GM12878 (cell line): ENCODE results near the gene MRS2. TPM values are rescaled to one million over a fixed set of nuclear protein-coding genes. Genes with fewer than 3 reads are reported as not detected.

ENCODE experiments used
- ATAC-seq: fragments of 200-7000 bp; cut with Tn5 transposase; 3 replicates; pipeline ENCODE4 v1.9.1; 2020; ENCODE audit warnings: mild to moderate bottlenecking, moderate library complexity
- BruUV-seq: library from RNA; stranded (reverse); fragments of 400-500 nt; replicated peaks from 2 replicates; lab custom pipeline; 2021; lab: Mats Ljungman, UMichigan
- CTCF ChIA-PET: fragments of 300-600 bp; sonication (Branson Sonifier 250); formaldehyde crosslinking; extraction: SDS; loops from one replicate; lab custom pipeline; 2021; ENCODE audit warnings: inconsistent platforms; lab: Yijun Ruan, JAX
- POLR2A ChIA-PET: fragments of 350-600 bp; formaldehyde crosslinking; extraction: SDS; loops from one replicate; lab custom pipeline; 2021; ENCODE audit warnings: inconsistent platforms; lab: Charles Lee
- RAD21 ChIA-PET: fragments of 300-600 bp; sonication (Branson Sonifier 250); formaldehyde crosslinking; loops from one replicate; lab custom pipeline; 2023; ENCODE audit warnings: antibody characterized with exemption; ENCODE audit not compliant: unreplicated experiment; lab: Charles Lee
- SMC1A ChIA-PET: fragments of 300-600 bp; sonication (Branson Sonifier 250); formaldehyde crosslinking; loops from one replicate; lab custom pipeline; 2023; ENCODE audit not compliant: unreplicated experiment, uncharacterized antibody; lab: Charles Lee
- DNase-seq: peaks from one replicate; pipeline ENCODE4 v3.0.0-alpha.2; 2011; ENCODE audit warnings: low read depth, low spot score
- FAIRE-seq: peaks from 3 replicates; lab custom pipeline; 2011; peaks lifted over from hg19 to GRCh38; lab: Jason Lieb, UNC
- H2AFZ ChIP-seq: 2 replicates; pipeline ENCODE4 v1.6.0; 2011; ENCODE audit warnings: low read depth, low read length, control low read depth; ENCODE audit not compliant: control insufficient read depth
- H3K27ac ChIP-seq: 2 replicates; pipeline ENCODE4 v1.5.1; 2011; ENCODE audit warnings: control low read depth; ENCODE audit not compliant: control insufficient read depth, insufficient read depth
- H3K27me3 ChIP-seq, 2 experiments: replicated peaks in 1 of 2; 2 replicates each; pipeline versions ENCODE4 v1.6.0 to v1.6.1; 2011; ENCODE audit warnings: low read length in 1 of 2; ENCODE audit not compliant: control insufficient read depth in 2 of 2, insufficient read depth in 2 of 2
- H3K36me3 ChIP-seq, 2 experiments: 2 replicates each; pipeline ENCODE4 v1.5.1; 2011; ENCODE audit warnings: low read length in 1 of 2; ENCODE audit not compliant: control insufficient read depth in 2 of 2, insufficient read depth in 2 of 2
- H3K4me1 ChIP-seq: 2 replicates; pipeline ENCODE4 v1.6.1; 2011; ENCODE audit warnings: mild to moderate bottlenecking, low read length, moderate library complexity, mixed read lengths; ENCODE audit not compliant: control insufficient read depth, insufficient read depth
- H3K4me2 ChIP-seq: 2 replicates; pipeline ENCODE4 v1.6.0; 2011; ENCODE audit warnings: control low read depth; ENCODE audit not compliant: control insufficient read depth, insufficient read depth
- H3K4me3 ChIP-seq: fragments of 200-600 bp; sonication (generic); 2 replicates; pipeline ENCODE4 v1.5.1; 2016
- H3K79me2 ChIP-seq: 2 replicates; pipeline ENCODE4 v1.6.0; 2011; ENCODE audit warnings: low read length; ENCODE audit not compliant: control insufficient read depth, insufficient read depth
- H3K9ac ChIP-seq: 2 replicates; pipeline ENCODE4 v1.8.0; 2011; ENCODE audit warnings: low read length, control low read depth, mixed read lengths; ENCODE audit not compliant: control insufficient read depth, insufficient read depth
- H3K9me3 ChIP-seq: replicated peaks from 3 replicates; pipeline ENCODE4 v1.5.1; 2011; ENCODE audit warnings: mild to moderate bottlenecking, low read length; ENCODE audit not compliant: control insufficient read depth, insufficient read depth
- H4K20me1 ChIP-seq: 2 replicates; pipeline ENCODE4 v1.6.0; 2011; ENCODE audit not compliant: control insufficient read depth, insufficient read depth
- CHD2 ChIP-seq: IDR thresholded peaks from 2 replicates; pipeline ENCODE4 v1.6.1; 2011; ENCODE audit warnings: low read depth, low read length, improper control_type of control experiment, borderline replicate concordance
- EED ChIP-seq: sonication (generic); IDR thresholded peaks from 2 replicates; pipeline ENCODE4 v1.6.1; 2016; ENCODE audit warnings: antibody characterized with exemption, low read depth
- FOS ChIP-seq: IDR thresholded peaks from 3 replicates; pipeline ENCODE4 v1.6.1; 2011; ENCODE audit warnings: borderline replicate concordance; ENCODE audit not compliant: insufficient read length; ENCODE audit errors: extremely low read depth
- HDGF ChIP-seq: fragments of 450-650 bp; IDR thresholded peaks from 2 replicates; pipeline ENCODE4 v1.6.1; 2016; ENCODE audit warnings: antibody characterized with exemption
- IRF3 ChIP-seq: fragments of 450-650 bp; IDR thresholded peaks from 2 replicates; pipeline ENCODE4 v1.6.1; 2014; ENCODE audit warnings: mild to moderate bottlenecking
- JUNB ChIP-seq: IDR thresholded peaks from 2 replicates; pipeline ENCODE4 v1.6.1; 2016; ENCODE audit warnings: antibody characterized with exemption, mild to moderate bottlenecking
- PKNOX1 ChIP-seq: fragments of 450-650 bp; IDR thresholded peaks from 2 replicates; pipeline ENCODE4 v1.6.1; 2016; ENCODE audit warnings: mild to moderate bottlenecking
- PML ChIP-seq: IDR thresholded peaks from 2 replicates; pipeline ENCODE4 v1.6.1; 2012; ENCODE audit warnings: low read length, inconsistent platforms
- POLR2A ChIP-seq: IDR thresholded peaks from 2 replicates; pipeline ENCODE4 v1.6.1; 2011; ENCODE audit warnings: low read depth, mild to moderate bottlenecking, low read length
- SREBF2 ChIP-seq: IDR thresholded peaks from 2 replicates; pipeline ENCODE4 v1.6.1; 2012; ENCODE audit warnings: mild to moderate bottlenecking, low read length
- WGBS: methylation state at CpG from one replicate; pipeline ENCODE4 v1.1.6; 2016; ENCODE audit warnings: low lambda C conversion rate; ENCODE audit not compliant: insufficient replicate concordance, insufficient coverage; ENCODE audit errors: missing lambda C conversion rate; 5-methylcytosine and 5-hydroxymethylcytosine counted together
- in situ Hi-C: fragments of 300-500 bp; cut with MboI; formaldehyde crosslinking; loops from 9 replicates; pipeline ENCODE4 v1.14.3; 2018; ENCODE audit warnings: mixed read lengths
- intact Hi-C: fragments of 100-400 bp; cut with micrococcal nuclease; formaldehyde crosslinking; loops from one replicate; pipeline ENCODE4 v1.14.2; 2022; ENCODE audit not compliant: unreplicated experiment
- polyA plus RNA-seq, 11 experiments: library from polyadenylated mRNA; depleted of rRNA in 4 of 11; unstranded in 6 of 11; stranded (reverse) in 5 of 11; fragments of >200 nt; fragmentation: Nextera tagmentation in 4 of 11; fragmentation: Illumina TruSeq in 1 of 11; extraction: Ambion mirVana in 4 of 11; extraction: Trizol in 1 of 11; gene quantifications; 1 replicate in 1 of 11; 2 replicates in 10 of 11; pipeline versions ENCODE4 v1.2.1 to v1.2.3, GENCODE V29; 2011 to 2016; ENCODE audit warnings: inconsistent platforms in 2 of 11, missing spikeins in 2 of 11, low read depth in 1 of 11
- total RNA-seq, 4 experiments: library from RNA; depleted of rRNA in 3 of 4; stranded (reverse); fragments of >200 nt in 3 of 4; fragmentation: Illumina TruSeq in 1 of 4; extraction: Trizol in 1 of 4; gene quantifications; 2 replicates each; pipeline versions ENCODE4 v1.2.1 to v1.2.3, GENCODE V29; 2013 to 2021
- TF ChIP-seq, protein P1 (sequence below): fragments of 450-650 bp; IDR thresholded peaks from 2 replicates; pipeline ENCODE4 v1.6.1; 2017; ENCODE audit warnings: mild to moderate bottlenecking
- TF ChIP-seq, protein P2 (sequence below): fragments of 450-650 bp; IDR thresholded peaks from 2 replicates; pipeline ENCODE4 v1.6.1; 2016; ENCODE audit warnings: mild to moderate bottlenecking

MRS2 gene
- total and polyA plus RNA-seq, 10 of the 15 experiments (the other 5 are each of a cell fraction or from before 2014, with no cell fraction given), result 7.5 to 29.9 (median 24.2) TPM

- intact Hi-C loops (no loop called here), in situ Hi-C loops (no loop called here)
- H3K4me2 ChIP-seq, result no peak overlapping the region
- RAD21 ChIA-PET, result no interaction called here
- no peaks in the 10 kb centered on the region for H3K79me2 ChIP-seq
- CTCF ChIA-PET, result interaction anchor here (0.7 to 1.0 kb wide), 2 partner anchors 38 to 168 kb away, joined by 3 read pairs; partner anchors contain the start of gene GPLD1
- H3K27me3 ChIP-seq, result no peaks in the 10 kb centered on the region; a peak in 1 of 4 replicates
- H3K27ac ChIP-seq, result no peak overlapping the region
- H4K20me1 ChIP-seq, result no peaks in the 10 kb centered on the region
- no peak overlapping the region for H2AFZ ChIP-seq
- no peaks in the 10 kb centered on the region for H3K36me3 ChIP-seq
- H3K9me3 ChIP-seq, result no peaks in the 10 kb centered on the region
- POLR2A ChIA-PET, result no interaction called here
- SMC1A ChIA-PET, result no interaction called here
- FAIRE-seq (no peak), DNase-seq (no peak), ATAC-seq (peak; percentile 39; the same call in 2 of the 3 replicates)
- no peak for TF ChIP-seq POLR2A
- 0 out of 2 replicates have a peak, but pooled peaks have one; percentile 26 for TF ChIP-seq JUNB
- H3K4me1 ChIP-seq, result no peaks in the 10 kb centered on the region
- WGBS, result 63% methylated on average over 13 of the region's 13 CpGs
- H3K9ac ChIP-seq, result no peak overlapping the region
- BruUV-seq, result no TSS peak
- no peak overlapping the region for H3K4me3 ChIP-seq
Measured at GRCh38 chr6:24451581-24452388, 49.0 kb downstream of the MRS2 start.

DNA sequence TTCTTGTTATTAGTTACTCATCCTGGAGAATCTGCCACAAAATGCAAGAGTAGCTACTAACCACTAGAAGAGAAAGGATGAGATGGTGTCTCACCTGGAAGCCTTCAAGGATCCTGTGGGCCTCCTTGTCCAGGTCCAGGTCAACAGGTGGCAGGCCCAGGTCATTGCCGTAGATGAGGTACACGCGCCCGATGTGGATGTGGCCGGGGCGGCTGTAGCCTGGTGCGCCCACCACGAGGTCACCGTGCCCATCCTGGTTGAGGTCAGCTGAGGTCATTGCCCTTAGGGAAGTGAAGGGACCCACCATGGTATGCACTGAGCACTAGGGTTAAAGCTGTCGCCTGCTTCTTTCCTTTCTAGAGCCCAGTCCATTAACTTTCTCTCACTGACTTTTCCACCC is 51.2 kb downstream of the MRS2 start:
- H3K4me1 ChIP-seq, result no peaks in the 10 kb centered on the region
- H3K4me2 ChIP-seq, result no peak overlapping the region
- no peaks in the 10 kb centered on the region for H4K20me1 ChIP-seq
- no TSS peak for BruUV-seq
- ATAC-seq (no peak), FAIRE-seq (no peak), DNase-seq (no peak)
- no peaks in the 10 kb centered on the region for H3K9me3 ChIP-seq
- no peaks in the 10 kb centered on the region; a peak in 1 of 4 replicates for H3K27me3 ChIP-seq
- ChIA-PET CTCF (no interaction called here), POLR2A (no interaction called here), RAD21 (no interaction called here), SMC1A (no interaction called here)
- no peak overlapping the region for H3K4me3 ChIP-seq
- 96% methylated on average over 10 of the region's 10 CpGs for WGBS
- intact Hi-C loops, result no loop called here
- no peak overlapping the region for H3K9ac ChIP-seq
- H3K27ac ChIP-seq, result no peak overlapping the region
- in situ Hi-C loops, result no loop called here
- H3K36me3 ChIP-seq, result no peaks in the 10 kb centered on the region
- H3K79me2 ChIP-seq, result no peaks in the 10 kb centered on the region
- no peak overlapping the region for H2AFZ ChIP-seq
- no peak for TF ChIP-seq EED
- TF ChIP-seq IRF3, result no peak
- TF ChIP-seq FOS, result no peak
- TF ChIP-seq, protein P1, sequence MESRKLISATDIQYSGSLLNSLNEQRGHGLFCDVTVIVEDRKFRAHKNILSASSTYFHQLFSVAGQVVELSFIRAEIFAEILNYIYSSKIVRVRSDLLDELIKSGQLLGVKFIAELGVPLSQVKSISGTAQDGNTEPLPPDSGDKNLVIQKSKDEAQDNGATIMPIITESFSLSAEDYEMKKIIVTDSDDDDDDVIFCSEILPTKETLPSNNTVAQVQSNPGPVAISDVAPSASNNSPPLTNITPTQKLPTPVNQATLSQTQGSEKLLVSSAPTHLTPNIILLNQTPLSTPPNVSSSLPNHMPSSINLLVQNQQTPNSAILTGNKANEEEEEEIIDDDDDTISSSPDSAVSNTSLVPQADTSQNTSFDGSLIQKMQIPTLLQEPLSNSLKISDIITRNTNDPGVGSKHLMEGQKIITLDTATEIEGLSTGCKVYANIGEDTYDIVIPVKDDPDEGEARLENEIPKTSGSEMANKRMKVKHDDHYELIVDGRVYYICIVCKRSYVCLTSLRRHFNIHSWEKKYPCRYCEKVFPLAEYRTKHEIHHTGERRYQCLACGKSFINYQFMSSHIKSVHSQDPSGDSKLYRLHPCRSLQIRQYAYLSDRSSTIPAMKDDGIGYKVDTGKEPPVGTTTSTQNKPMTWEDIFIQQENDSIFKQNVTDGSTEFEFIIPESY, result no peak
- TF ChIP-seq SREBF2, result no peak
- no peak for TF ChIP-seq PML
- no peak for TF ChIP-seq CHD2
- no peak for TF ChIP-seq POLR2A
- TF ChIP-seq PKNOX1, result no peak
- TF ChIP-seq, protein P2, sequence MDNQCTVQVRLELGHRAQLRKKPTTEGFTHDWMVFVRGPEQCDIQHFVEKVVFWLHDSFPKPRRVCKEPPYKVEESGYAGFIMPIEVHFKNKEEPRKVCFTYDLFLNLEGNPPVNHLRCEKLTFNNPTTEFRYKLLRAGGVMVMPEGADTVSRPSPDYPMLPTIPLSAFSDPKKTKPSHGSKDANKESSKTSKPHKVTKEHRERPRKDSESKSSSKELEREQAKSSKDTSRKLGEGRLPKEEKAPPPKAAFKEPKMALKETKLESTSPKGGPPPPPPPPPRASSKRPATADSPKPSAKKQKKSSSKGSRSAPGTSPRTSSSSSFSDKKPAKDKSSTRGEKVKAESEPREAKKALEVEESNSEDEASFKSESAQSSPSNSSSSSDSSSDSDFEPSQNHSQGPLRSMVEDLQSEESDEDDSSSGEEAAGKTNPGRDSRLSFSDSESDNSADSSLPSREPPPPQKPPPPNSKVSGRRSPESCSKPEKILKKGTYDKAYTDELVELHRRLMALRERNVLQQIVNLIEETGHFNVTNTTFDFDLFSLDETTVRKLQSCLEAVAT, result no peak
- TF ChIP-seq HDGF, result no peak
